ENCODE results near the gene LATS1. TPM values are rescaled to one million over a fixed set of nuclear protein-coding genes. Genes with fewer than 3 reads are reported as not detected.

LATS1 gene
- total and polyA plus RNA-seq, 10 of the 15 experiments (the other 5 are each of a cell fraction or from before 2014, with no cell fraction given) = 2.1 to 15.6 (median 11.0) TPM

GRCh38 chr6:149648148-149649145 is 69.5 kb downstream of the LATS1 start, which contains the start of gene KATNA1 (continued):
- TF ChIP-seq, protein P1, sequence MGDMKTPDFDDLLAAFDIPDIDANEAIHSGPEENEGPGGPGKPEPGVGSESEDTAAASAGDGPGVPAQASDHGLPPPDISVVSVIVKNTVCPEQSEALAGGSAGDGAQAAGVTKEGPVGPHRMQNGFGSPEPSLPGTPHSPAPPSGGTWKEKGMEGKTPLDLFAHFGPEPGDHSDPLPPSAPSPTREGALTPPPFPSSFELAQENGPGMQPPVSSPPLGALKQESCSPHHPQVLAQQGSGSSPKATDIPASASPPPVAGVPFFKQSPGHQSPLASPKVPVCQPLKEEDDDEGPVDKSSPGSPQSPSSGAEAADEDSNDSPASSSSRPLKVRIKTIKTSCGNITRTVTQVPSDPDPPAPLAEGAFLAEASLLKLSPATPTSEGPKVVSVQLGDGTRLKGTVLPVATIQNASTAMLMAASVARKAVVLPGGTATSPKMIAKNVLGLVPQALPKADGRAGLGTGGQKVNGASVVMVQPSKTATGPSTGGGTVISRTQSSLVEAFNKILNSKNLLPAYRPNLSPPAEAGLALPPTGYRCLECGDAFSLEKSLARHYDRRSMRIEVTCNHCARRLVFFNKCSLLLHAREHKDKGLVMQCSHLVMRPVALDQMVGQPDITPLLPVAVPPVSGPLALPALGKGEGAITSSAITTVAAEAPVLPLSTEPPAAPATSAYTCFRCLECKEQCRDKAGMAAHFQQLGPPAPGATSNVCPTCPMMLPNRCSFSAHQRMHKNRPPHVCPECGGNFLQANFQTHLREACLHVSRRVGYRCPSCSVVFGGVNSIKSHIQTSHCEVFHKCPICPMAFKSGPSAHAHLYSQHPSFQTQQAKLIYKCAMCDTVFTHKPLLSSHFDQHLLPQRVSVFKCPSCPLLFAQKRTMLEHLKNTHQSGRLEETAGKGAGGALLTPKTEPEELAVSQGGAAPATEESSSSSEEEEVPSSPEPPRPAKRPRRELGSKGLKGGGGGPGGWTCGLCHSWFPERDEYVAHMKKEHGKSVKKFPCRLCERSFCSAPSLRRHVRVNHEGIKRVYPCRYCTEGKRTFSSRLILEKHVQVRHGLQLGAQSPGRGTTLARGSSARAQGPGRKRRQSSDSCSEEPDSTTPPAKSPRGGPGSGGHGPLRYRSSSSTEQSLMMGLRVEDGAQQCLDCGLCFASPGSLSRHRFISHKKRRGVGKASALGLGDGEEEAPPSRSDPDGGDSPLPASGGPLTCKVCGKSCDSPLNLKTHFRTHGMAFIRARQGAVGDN (IDR thresholded peaks at IDR 0.05) = peak; percentile 94
- TF ChIP-seq MEF2B (IDR thresholded peaks at IDR 0.05; ENCODE audit: partially characterized antibody, poor library complexity, severe bottlenecking) (no peak), JUND (IDR thresholded peaks at IDR 0.05; ENCODE audit: low read depth, low read length) (no peak), SUZ12 (IDR thresholded peaks at IDR 0.05; ENCODE audit: unreplicated experiment) (no peak), SRF (IDR thresholded peaks at IDR 0.05; ENCODE audit: low read depth in 2 of 2, low read length in 2 of 2) (peak in 1 of 2 experiments; percentile 35; a peak in 2 of 4 replicates), SUPT20H (IDR thresholded peaks at IDR 0.05; ENCODE audit: borderline replicate concordance, control insufficient read depth, low read depth, low read length) (no peak), ZNF622 (IDR thresholded peaks at IDR 0.05) (no peak), REST (IDR thresholded peaks at IDR 0.05; ENCODE audit: low read depth, low read length) (no peak), TARDBP (IDR thresholded peaks at IDR 0.05; ENCODE audit: borderline replicate concordance) (peak; percentile 66; the same call in 1 of the 2 replicates), PAX5 (IDR thresholded peaks at IDR 0.05; ENCODE audit: borderline replicate concordance, low read depth, low read length) (no peak), ZNF217 (IDR thresholded peaks at IDR 0.05) (no peak), MYC (IDR thresholded peaks at IDR 0.05; ENCODE audit: insufficient read depth, insufficient read length, insufficient replicate concordance, low read length, severe bottlenecking) (peak; percentile 29), SMARCA5 (IDR thresholded peaks at IDR 0.05) (no peak), SREBF2 (IDR thresholded peaks at IDR 0.05; ENCODE audit: low read length) (no peak), POLR2A (IDR thresholded peaks at IDR 0.05; ENCODE audit: low read depth, low read length) (peak; percentile 97), RBBP5 (conservative IDR thresholded peaks at IDR 0.05) (0 out of 2 replicates have a peak, but pooled peaks have one; percentile 32)
- TF ChIP-seq, protein P2, sequence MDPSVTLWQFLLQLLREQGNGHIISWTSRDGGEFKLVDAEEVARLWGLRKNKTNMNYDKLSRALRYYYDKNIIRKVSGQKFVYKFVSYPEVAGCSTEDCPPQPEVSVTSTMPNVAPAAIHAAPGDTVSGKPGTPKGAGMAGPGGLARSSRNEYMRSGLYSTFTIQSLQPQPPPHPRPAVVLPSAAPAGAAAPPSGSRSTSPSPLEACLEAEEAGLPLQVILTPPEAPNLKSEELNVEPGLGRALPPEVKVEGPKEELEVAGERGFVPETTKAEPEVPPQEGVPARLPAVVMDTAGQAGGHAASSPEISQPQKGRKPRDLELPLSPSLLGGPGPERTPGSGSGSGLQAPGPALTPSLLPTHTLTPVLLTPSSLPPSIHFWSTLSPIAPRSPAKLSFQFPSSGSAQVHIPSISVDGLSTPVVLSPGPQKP (IDR thresholded peaks at IDR 0.05; ENCODE audit: low read depth, low read length) = peak; percentile 86; the same call in 1 of the 2 replicates
- TF ChIP-seq, protein P3, sequence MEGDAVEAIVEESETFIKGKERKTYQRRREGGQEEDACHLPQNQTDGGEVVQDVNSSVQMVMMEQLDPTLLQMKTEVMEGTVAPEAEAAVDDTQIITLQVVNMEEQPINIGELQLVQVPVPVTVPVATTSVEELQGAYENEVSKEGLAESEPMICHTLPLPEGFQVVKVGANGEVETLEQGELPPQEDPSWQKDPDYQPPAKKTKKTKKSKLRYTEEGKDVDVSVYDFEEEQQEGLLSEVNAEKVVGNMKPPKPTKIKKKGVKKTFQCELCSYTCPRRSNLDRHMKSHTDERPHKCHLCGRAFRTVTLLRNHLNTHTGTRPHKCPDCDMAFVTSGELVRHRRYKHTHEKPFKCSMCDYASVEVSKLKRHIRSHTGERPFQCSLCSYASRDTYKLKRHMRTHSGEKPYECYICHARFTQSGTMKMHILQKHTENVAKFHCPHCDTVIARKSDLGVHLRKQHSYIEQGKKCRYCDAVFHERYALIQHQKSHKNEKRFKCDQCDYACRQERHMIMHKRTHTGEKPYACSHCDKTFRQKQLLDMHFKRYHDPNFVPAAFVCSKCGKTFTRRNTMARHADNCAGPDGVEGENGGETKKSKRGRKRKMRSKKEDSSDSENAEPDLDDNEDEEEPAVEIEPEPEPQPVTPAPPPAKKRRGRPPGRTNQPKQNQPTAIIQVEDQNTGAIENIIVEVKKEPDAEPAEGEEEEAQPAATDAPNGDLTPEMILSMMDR (IDR thresholded peaks at IDR 0.05 in 2 of 3, conservative IDR thresholded peaks at IDR 0.05 in 1 of 3; ENCODE audit: control insufficient read depth in 2 of 3, extremely low read depth in 1 of 3, insufficient read depth in 1 of 3, low read depth in 3 of 3, low read length in 3 of 3) = peak in 2 of 3 experiments; percentile 7 to 14; a peak in 1 of 6 replicates

All from GM12878 (cell line).